GM19099 (cell line): ENCODE measurements around the gene ANXA2R.

ENCODE experiments used
- POLR2A ChIP-seq: IDR thresholded peaks from 3 replicates; pipeline ENCODE4 v1.6.1; 2011; ENCODE audit warnings: low read depth; ENCODE audit not compliant: insufficient read length; ENCODE audit errors: extremely low read depth

ANXA2R gene

DNA sequence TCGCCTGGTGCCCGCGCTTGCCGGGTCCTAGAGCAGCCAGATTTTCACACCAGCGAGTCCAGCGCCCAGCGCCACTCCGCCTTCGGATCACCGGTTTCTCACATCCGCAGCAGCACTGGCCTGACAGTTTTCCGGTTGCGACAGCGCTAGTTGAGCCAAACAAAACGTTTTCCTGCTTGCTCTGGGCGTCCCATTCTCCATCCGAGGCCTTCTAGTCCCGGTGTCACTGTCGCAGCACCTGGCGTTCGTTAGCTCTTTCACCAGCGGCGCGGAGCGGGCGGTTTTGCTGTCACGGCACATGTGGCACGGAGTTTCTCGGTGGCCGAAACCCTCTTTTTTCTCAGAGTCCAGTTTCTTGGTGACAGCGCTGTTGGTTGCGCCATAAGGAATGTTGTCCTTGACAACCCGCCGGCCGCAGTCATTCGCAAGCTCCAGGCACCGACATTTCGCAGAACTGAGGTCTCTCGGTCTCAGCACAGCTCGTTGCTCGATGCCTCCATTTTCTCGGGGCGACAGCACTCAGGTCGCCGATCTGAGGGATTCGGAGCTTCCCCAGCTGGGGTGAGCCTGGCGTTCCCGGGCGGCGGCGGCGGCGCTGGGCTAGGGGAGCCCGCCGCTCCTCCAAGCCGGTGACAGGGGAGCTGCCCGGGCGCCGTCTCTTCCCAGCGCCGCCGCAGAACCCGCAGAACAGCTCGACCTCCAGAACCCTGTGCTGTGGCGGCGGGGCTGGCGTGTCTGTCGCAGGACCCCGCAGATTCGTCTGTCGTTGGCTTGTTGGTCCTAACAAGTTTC lies 47.8 kb downstream of the ANXA2R start:
- TF ChIP-seq POLR2A: peak; percentile 82

DNA sequence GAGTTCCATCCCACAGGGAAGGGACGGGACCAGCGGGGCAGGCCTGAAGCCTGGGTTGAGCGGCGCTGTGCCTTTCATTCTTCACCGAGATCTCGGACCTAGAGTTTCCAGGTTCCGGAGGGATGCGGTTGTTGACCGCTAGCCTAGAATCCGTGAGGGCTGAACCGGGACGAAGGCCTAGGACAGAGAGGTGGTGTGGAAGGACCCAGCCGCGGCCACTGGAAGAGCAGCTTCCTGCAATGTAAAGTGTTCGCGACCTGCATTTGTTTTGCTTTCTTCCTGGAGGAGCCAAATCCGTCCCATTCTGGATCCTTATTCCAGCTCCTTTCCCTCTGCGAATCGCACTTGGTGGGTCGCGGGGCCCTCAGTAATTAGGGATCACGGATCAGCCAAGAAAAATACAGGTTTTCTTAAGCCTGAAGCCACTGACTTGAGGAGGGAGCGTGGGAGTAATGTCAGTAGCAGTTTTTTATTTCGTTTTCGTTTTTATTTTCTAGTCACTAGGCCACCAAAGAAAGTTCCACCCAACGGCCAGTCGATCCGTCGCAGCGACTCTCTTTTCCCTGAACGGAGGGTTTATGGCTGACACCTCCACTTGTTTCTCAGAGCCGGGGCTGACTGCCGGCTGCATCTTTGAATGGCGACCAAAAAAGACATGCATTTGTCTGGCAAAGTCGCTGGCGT lies 48.6 kb downstream of the ANXA2R start:
- TF ChIP-seq POLR2A: no peak

GRCh38 chr5:42990892-42991291 lies 49.2 kb downstream of the ANXA2R start:
- TF ChIP-seq POLR2A: no peak
